CD4-positive, alpha-beta T cell treated with Interferon alpha-2 for 1 hour (primary cell): Measurements from ENCODE around the gene SNPH.

Experiments used
- DNase-seq, 2 donors: peaks; one replicate each; pipeline ENCODE4 v3.0.0-alpha.2; 2020 to 2022

The SNPH gene

GRCh38 chr20:1265226-1265915 lies 723 bp upstream of the SNPH start:
- DNase-seq: no peak

GRCh38 chr20:1265916-1266166 lies 253 bp upstream of the SNPH start:
- no peak for DNase-seq

- no peak for DNase-seq
Observed at GRCh38 chr20:1267161-1267560, 1.1 kb downstream of the SNPH start.

- no peak for DNase-seq
Observed at GRCh38 chr20:1267809-1268374, 1.8 kb downstream of the SNPH start.

- no peak for DNase-seq
Observed at GRCh38 chr20:1269235-1269634, 3.1 kb downstream of the SNPH start.

- DNase-seq: no peak
Observed at GRCh38 chr20:1269850-1270249, 3.8 kb downstream of the SNPH start.

GRCh38 chr20:1272368-1273100 lies 6.4 kb downstream of the SNPH start:
- no peak for DNase-seq

- DNase-seq: no peak
Observed at GRCh38 chr20:1273366-1273765, 7.3 kb downstream of the SNPH start.

- DNase-seq: no peak
Observed at GRCh38 chr20:1274485-1275311, 8.6 kb downstream of the SNPH start.

- DNase-seq: no peak
Observed at GRCh38 chr20:1275919-1276318, 9.8 kb downstream of the SNPH start.

- no peak for DNase-seq
Observed at GRCh38 chr20:1277529-1278322, 11.6 kb downstream of the SNPH start.

- DNase-seq: no peak
Observed at GRCh38 chr20:1278993-1279392, 12.9 kb downstream of the SNPH start.

GRCh38 chr20:1280195-1281102 lies 14.4 kb downstream of the SNPH start:
- no peak for DNase-seq

GRCh38 chr20:1281279-1282057 lies 15.4 kb downstream of the SNPH start:
- no peak for DNase-seq

GRCh38 chr20:1282966-1283365 lies 16.9 kb downstream of the SNPH start:
- no peak for DNase-seq

GRCh38 chr20:1283522-1284510 lies 17.7 kb downstream of the SNPH start:
- DNase-seq: no peak

- DNase-seq: peak; percentile 29 to 36
Observed at GRCh38 chr20:1286267-1287024, 20.4 kb downstream of the SNPH start.

- DNase-seq: peak in 1 of 2 donors; percentile 8
Observed at GRCh38 chr20:1287306-1287705, 21.2 kb downstream of the SNPH start.
